Stimulated activated CD8-positive, alpha-beta memory T cell treated with anti-CD3 and anti-CD28 coated beads, Interleukin-12 subunit alpha, Interleukin-12 subunit beta, amount 100 ng/mL, for 1 hour (primary cell): Measurements from ENCODE around the gene DRC7.

Source experiments
- DNase-seq: peaks from one replicate; pipeline ENCODE4 v3.0.0-alpha.2; 2020; ENCODE audit warnings: low read depth

DRC7 gene

DNA sequence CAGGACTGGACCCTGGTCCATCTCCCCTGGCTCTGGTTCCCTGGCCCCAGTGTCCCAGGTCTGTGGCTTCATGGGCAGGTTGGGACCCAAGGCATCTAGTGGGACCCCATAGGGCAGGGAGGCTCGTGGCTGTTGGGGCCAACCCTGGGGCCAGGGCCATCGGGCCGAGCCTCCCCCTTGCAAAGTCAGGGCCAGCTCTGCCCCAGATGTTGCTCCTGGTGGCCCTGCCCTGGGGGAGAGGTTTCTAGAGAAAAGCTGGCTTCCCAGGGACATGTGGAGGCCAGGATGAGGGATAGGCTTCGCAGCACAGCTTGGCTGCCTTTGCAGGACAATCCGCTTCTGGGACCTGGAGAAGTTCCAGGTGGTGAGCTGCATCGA, 57.6 kb downstream of the DRC7 start:
- no peak for DNase-seq

GRCh38 chr16:57752581-57753447, 58.2 kb downstream of the DRC7 start:
- no peak for DNase-seq

- no peak for DNase-seq
Measured at GRCh38 chr16:57753448-57754353, 59.1 kb downstream of the DRC7 start.

- no peak for DNase-seq
Measured at GRCh38 chr16:57754354-57755060, 59.9 kb downstream of the DRC7 start.

- no peak for DNase-seq
Measured at GRCh38 chr16:57755061-57755684, 60.6 kb downstream of the DRC7 start.

GRCh38 chr16:57755726-57756423, 61.3 kb downstream of the DRC7 start:
- DNase-seq: no peak

DNA sequence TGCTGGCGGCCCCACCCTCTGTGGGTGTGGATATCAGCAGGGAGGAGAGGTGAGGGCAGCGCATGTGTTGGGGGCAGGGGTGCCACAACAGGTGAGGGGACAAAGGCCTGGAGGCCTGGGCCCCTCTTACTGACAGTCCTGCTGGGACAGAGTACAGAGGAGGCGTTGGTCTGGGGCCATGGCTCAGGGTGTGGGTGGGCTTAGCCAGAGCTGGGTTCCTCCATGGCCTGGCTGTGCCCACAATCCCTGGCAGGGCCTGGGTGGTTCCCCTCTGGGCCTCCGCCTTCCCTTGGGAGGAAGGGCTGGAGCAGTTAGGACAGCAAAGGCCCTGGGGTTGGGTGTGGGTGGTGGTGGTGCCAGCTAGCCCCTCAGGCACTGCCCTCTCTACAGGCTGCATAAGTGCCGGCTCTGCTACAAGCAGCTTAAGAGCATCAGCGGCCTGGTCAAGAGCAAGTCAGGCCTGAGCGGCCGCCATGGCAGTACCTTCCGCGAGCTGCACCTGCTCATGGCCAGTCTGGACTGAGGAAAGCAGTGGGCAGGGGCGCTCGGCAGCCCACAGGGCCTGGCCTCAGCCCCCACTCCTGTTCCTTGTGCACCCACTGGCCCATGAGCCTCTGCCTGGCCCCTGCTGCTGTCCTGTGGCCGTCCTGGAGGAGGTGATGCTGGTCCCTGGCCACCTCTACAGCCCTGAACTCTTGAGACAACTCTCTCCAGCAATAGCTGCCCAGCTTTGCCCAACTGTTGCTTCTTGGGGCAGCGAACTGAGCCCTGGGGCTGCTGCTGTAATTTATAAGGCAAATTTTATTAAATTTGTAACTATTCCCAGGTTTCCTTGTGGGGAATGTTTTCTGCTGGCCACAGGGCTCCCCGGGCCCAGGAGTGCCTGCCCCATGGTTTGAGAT, 62.1 kb downstream of the DRC7 start:
- DNase-seq: no peak

DNA sequence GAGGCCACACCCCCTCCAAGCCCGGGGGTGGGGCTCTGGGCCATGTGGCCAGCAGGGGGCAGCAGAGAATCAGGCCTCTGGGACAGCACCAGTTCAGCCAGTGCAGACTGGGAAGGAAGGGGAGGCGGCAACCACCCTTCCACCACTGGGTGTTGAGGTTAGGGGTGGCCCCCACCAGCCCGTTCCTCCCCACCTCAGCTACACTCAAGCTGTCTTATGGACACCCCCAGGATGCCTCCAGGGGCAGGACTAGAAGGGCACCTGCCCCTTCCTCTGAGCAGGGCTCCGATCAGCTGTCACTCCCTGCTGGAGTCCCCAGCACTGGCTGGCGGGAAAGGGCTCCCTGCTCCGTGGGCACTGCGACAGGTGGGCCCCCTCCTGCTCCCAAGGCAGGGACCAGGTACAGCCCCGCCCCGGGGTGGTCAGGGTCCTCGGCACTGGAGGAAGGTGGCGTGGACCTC, 62.8 kb downstream of the DRC7 start:
- peak; percentile 77 for DNase-seq

DNA sequence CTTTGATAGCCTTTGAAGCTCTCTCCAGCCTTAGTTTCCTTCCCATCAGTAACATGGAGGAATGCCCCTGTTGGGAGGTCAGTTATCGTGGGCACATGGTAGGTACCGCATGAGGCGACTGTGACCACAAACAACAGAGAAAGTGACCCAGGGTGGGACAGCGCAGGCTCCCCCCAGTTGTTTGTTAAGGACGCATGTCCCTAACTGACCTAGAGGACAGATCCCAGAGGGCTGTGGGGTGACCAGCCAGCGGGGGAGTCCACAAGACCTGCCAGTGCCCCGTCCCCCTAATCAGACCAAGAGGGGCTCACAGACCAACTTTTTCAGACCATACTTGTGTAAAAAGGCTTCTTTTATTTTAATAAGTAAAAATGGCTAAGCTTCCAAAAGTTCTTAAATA, 63.3 kb downstream of the DRC7 start:
- DNase-seq: no peak

GRCh38 chr16:57758331-57759117, 63.9 kb downstream of the DRC7 start:
- DNase-seq: no peak

GRCh38 chr16:57759131-57759530, 64.5 kb downstream of the DRC7 start:
- no peak for DNase-seq

DNA sequence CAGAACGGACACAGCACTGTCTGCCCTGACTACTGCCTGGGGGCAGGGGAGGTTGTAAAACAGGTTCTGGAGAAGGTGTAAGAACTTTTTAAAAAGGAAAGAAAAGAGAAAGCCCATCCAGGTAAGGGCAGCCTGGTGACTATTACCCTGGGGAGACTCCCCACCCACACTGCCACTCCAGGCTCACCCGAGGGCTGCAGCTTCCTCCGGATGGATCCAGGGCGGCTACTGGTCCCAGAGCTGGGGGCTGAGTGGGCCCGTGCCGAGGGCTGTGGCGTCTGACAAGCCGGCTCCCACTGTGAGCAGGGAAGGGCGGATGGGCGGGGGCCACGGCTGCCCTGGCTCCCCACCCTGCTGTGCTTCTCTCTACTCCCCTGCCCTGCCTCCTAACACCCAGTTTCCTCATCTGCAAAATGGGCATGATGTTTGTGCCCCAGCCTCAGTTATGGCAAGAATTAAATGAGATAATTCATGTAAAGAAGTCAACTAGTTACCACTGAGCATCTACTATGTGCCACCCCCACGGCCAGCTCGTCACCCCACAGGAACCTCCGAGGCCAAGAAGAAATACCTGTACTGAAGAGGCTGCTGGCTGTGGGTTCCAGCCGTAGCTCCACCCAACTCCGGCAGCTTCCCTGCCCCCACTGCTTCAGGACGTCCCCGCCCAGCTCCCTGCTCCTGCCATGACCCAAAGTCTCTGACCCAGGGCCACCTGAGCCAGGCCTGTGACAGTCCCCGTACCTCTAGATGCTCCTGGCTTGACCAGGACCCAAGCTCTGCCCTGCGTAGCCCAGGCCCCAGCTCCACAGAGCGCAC, 65.1 kb downstream of the DRC7 start:
- DNase-seq: no peak

DNA sequence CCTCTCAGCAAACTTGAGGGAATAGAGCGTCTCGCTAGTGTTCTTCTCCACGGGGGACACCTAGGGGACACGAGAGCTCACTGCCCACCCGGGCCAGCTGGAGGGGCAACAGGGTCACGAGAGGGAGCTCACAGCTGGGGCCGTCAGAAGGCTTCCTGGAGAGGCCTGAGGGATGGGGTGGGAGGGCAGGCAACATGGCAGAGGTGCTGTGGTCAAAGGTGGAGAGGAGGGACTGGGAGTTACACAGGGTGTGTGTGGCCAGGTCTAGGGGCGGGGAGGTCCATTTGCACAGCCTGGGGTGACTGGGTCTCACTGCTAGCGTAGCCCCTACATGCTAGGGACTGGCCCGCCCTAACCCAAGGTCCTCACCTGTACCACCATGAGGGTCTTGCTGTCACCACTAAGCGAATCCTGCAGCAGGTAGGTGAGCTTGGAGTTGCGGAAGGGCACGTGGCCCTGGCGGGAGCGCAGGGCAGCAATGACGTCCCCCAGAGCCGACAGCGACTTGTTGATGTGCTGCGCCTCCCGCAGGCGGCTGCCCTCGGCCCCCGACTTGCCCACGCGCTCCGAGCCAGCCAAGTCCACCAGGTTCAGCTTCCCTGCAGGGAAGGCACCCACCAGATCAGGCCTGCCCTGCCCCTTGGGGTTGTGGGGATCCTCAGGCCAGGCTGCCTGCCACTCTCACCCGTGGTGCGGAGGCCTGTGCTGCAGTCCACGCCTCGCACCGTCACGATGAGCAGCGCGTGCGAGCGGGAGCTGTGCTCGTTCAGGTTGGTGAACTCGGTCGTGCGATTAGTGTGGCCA, 66.0 kb downstream of the DRC7 start:
- DNase-seq: no peak

DNA sequence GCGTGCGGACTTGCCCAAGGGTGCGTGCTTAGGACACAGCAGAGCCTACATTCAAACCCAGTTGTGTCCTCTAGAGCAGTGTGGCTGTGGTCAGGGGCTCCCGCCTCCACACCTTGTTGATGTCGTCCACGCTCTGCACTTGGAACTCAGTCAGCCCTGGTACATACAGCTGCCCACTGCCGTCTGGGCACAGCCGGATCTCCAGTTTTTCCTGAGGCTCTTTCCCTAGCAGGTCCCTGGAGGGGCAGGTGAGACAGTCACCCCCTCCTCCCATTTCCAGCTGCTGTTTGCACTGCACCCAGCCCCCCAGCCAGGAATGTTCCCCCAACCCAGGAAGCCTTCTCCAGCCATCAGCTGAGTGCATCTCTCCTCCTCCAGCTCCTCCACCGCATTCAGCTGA, 66.7 kb downstream of the DRC7 start:
- DNase-seq: no peak

DNA sequence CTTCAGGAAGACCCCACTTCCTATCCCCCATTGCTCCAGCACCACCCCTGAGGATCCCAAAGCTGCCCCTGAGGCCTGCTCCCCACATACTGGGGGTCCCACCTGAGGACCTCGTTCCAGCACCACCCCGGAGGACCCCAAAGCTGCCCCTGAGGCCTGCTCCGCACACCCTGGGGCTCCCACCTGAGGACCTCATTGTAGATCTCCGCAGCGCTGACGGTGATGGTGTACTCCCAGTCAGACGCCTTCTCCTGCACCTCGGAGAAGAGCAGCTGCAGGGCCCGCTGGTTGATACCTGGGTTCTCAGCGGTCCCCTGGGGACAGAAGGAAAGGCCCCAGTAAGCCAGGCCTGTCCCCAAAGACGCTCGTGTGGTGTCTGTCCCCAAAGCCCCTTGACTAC, 67.4 kb downstream of the DRC7 start:
- no peak for DNase-seq

- no peak for DNase-seq
Measured at GRCh38 chr16:57762365-57763040, 67.9 kb downstream of the DRC7 start.
